Activated CD8-positive, alpha-beta memory T cell treated with anti-CD3 and anti-CD28 coated beads for 36 hours (primary cell): ENCODE data around the gene HOXB6. TPM values are rescaled to one million over a fixed set of nuclear protein-coding genes. Genes with fewer than 3 reads are reported as not detected.

Experiments
- CTCF ChIA-PET: fragments of 350-600 bp; sonication (Branson Sonifier 250); formaldehyde crosslinking; loops from one replicate; lab custom pipeline; 2021; ENCODE audit warnings: antibody characterized with exemption; lab: Charles Lee
- POLR2A ChIA-PET: fragments of 350-600 bp; sonication (Branson Sonifier 250); formaldehyde crosslinking; loops from one replicate; lab custom pipeline; 2021; ENCODE audit warnings: antibody characterized with exemption; lab: Charles Lee
- total RNA-seq, 2 experiments: library from RNA; stranded (reverse); gene quantifications; one replicate each; pipeline ENCODE4 v1.2.3, GENCODE V29; 2021

Gene HOXB6
- total RNA-seq, 2 experiments from 2014 or later: 0.25 to 0.48 TPM

DNA sequence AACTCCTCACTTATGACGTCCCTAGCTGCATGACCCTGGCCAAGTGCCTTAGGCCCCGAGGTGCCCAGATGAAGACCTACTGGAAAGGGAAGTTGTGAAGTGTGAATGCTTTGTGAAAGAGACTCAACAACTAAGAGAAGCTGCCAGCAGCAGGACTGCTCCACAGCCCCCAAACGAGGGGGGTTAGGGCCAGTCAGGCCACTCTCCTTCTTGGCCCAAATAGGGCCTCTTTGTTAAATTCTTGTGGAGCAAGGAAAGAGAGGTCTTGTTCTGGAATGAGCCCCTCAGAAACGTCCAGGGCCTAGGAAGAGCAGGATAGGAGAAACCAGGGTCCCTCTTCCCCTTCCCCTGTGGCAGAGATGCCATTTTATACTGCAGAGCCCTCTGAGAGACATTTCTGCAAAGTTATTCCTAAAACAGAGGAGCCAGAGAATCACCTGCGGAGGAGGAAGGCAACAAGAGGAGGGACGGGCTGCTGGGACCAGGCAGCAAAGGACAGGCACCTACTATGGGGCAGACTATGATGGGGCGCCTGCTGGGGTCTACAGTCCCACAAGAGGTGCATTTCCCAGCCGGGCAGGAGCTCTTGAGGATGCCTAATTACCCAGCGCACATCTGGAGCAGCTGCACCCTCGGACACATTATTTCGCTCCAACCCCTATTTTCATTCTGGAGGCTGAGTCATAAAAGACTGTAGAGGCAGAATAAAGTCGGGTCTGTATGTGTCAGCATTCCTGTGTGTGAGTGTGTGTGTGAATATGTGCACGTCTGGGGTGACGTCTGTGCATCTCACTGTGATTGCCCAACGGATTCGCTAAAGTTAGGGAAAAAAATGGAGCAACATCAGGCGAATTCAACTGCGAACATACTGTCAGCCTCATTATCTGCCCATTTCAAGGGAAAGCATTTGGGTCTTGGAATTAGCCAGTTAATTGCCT lies 32.8 kb upstream of the HOXB6 start:
- ChIA-PET CTCF (interaction anchor here (0.7 to 2.9 kb wide), 6 partner anchors 11 to 80 kb away, joined by 3 to 25 read pairs (median 6); partner anchors contain the start of gene HOXB9), POLR2A (no interaction called here)

DNA sequence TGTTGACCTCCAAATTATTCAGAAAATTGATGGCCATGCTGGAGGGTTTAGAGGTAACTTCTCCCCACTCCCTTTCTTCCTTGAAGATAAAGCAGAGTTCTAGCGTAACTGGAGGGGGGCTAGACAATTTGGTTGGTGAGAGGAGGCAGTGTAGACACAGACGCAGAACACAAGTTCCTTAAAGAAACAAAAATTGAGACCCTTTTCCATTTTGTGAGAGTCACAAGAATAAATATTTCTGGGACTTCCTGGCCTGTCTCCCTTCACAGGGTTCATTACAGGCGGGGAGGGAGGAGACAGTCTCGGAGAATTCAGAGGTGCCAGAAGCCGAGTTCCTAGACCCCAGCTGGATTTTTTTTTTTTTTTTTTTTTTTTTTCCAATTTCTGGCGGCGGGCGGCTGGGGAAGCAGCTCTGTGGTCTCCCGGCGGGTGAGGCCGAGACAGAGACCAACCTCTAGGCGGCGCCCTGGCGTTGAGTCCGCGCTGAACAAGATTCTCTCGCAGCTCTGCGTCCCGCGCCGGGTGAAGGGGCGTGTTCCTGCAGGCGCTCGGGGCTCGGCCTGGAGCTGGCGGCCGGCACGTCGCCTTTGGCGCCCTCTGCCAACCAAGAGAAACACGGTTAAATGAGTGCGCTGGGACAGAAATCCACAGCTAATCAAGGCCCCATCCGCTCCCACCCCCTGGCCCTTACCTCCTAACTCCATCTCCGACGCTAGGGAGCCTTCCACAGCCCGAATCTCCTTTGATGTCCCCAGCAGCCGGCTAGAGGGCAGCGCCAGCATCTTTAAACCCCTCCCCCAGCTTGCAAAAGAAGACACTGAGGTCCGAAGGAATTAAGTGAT lies 31.6 kb upstream of the HOXB6 start:
- CTCF ChIA-PET: interaction anchor here (0.7 to 2.9 kb wide), 17 partner anchors 10 to 731 kb away, joined by 3 to 25 read pairs (median 5); partner anchors contain the start of genes HOXB9 and PRAC2
- POLR2A ChIA-PET: no interaction called here

DNA sequence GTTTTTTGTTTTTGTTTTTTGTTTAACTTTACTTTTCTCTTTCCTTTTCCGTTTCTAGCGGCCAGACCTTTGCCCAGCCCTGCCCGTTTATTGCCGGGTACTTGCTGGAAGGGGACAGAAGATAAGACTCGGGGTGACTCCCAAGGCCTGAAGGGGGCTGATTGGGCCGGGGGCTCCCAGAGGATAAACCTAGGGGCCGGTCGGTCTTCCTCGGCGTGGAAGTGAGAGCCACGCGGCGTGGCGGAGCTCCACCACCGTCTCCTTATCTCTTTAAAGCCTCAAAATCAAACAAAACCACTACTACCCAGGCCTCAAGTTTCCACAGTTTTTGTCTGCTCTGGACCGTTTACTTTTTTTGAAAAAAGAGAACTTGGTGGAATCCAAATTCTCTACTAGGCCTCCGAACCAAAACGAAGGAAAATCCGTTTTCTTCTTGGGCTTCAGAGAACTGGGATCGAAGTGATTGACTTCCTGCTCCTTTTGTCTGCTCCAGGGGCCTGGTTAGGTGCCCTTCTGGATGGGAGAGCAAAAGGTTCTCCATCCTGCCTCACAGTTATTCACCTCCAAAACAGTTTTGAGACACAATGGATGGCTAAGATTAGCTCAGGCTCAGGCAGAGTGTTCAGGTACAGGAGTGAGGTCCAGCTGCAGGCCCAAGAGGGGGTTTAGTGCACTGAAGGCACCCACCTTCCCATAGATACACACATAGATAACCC lies 29.9 kb upstream of the HOXB6 start:
- POLR2A ChIA-PET: no interaction called here
- CTCF ChIA-PET: interaction anchor here (1.1 to 2.9 kb wide), 2 partner anchors 8 to 91 kb away, joined by 3 to 25 read pairs; partner anchors contain the start of gene HOXB9

DNA sequence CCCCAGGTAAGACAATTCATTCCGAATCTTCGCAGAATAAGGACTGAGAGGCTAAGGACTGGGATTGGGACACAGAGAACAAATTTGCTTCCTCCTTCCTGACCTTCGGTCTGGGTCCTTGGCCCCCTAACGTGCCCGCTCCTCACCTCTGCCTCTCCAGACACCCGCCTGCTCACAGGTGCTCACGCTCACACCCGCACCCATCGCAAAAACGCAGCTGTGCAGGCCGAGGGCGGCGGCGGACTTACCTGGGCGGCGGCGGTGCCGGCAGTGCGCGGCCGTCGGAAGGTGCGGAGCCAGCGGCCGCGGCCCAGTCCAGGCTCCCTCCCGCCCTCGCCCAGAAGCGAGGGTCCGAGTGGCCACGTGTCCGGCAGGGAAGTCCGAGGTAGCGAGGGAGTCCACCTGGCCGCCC lies 28.5 kb upstream of the HOXB6 start:
- CTCF ChIA-PET: interaction anchor here (1.2 to 2.3 kb wide), 2 partner anchors 15 to 21 kb away, joined by 3 to 6 read pairs; no protein-coding TSS in a partner anchor

DNA sequence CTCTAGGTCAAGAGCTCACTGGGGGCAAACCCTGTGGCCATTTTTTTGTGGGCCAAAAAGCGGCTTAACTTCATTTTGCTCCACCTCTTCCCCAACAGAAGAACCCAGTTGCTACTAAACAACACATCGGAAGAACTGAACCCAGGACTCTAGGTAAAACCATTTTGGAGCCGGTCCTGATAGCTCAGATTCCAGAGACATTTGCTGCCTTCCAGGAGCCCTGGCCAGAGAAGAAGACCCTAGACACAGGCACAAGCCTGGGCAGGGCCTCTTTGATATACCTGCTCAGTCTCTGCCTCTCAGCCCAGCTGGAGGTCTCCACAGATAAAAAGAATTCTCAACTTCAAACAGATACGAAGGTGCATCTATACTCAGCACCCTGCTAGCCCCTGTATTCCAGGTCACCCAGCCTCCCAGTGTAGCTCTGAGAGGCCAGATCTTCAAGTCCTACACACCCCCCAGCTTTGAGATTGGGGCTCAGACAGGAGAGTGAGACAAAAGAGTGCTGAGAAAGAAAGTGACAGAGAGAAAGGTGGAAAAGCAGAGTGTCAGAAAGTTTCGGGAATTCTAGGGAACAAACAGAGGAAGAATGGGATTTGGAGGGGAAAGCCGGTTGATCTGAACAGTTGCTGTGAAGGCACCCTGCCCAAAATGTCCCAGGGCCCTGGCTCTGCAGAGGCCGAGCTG lies 27.9 kb upstream of the HOXB6 start:
- ChIA-PET CTCF (interaction anchor here (0.6 to 2.3 kb wide), 6 partner anchors 12 to 665 kb away, joined by 3 to 6 read pairs (median 4); no protein-coding TSS in a partner anchor), POLR2A (no interaction called here)

More for the DNA sequence above, 28.5 kb upstream of the HOXB6 start:
- POLR2A ChIA-PET: no interaction called here

DNA sequence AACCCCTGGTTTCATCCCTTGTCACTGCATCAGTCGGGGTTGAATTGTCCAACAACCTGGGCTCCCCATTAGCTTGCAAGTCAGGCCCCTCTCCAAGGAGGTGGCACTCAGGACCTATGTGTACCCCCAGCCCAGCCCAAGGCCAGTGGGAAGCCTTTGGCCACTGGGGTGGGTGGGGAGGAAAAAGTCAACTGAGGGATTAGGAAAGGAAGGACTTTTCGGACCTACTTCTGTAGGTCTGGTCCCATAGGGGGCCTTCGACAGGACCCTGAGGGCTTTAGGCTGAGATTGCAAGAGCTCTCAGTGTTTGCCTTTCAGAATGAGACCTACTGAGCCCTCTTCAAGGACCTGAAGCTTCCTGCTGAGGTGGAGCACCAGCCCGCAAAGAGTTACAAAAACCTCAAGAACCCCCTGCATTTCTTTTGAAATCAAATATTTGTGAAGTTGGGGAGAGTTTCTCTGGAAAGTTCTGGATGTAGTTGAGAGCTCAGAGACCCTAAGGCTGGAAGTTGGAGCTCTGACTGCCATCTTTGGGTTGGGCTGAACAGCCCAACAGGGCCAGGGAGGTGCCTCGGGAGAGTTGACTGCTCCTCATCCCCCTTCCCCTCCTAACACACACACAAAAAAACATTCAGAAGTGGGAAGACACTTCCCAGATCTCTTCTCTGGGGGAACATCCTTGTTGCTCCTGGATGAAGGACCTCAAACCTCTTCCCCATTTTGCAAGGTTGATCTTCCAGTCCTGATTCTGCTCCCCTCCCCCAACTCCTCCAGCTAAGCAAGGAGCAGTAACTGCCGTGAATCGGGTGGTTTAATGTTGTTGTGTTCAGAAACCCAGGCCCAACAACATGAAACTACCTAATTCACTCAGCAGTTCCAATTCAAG lies 27.1 kb upstream of the HOXB6 start:
- CTCF ChIA-PET: interaction anchor here (0.6 to 2.3 kb wide), 6 partner anchors 11 to 666 kb away, joined by 3 to 6 read pairs (median 4); no protein-coding TSS in a partner anchor
- POLR2A ChIA-PET: no interaction called here

DNA sequence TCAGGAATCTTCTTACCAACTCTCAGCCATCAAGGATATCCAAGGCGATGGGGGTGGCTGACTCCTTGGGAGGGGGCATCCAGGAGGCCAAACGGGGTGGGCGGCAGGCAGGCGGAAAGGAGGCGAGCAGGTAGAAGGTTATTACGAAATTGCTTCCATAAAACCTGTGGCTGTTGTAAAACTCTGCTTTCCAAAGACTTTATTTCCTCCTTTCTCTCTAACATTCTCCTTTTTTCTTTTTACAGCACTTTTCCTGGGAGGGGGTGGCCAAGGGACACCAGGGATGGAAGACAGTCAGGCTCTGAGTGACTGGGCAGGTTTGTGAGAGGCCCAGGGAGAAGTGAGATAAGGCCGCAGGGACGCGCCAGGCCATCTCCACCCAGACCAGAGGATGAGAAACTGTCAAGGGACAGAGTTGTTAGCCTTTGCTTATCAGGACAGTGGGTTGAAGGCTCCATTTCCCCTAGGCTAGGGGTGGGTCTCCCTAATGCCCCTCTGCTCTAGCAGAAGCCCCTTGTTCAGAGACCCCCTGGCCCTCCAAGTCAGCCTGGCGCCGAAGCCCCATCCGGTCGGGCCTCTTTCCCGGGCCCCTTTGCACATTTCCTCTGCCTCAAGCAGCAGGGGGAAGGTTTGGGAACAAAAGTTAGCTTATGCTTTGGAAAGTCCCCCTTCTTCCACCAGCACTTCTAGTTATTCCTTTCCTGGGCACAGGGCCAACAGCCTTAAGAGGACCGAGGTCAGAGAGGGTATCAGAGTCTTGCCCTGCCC lies 26.3 kb upstream of the HOXB6 start:
- POLR2A ChIA-PET: no interaction called here
- CTCF ChIA-PET: interaction anchor here (1.3 to 2.3 kb wide), 2 partner anchors 12 to 48 kb away, joined by 5 to 6 read pairs; no protein-coding TSS in a partner anchor

DNA sequence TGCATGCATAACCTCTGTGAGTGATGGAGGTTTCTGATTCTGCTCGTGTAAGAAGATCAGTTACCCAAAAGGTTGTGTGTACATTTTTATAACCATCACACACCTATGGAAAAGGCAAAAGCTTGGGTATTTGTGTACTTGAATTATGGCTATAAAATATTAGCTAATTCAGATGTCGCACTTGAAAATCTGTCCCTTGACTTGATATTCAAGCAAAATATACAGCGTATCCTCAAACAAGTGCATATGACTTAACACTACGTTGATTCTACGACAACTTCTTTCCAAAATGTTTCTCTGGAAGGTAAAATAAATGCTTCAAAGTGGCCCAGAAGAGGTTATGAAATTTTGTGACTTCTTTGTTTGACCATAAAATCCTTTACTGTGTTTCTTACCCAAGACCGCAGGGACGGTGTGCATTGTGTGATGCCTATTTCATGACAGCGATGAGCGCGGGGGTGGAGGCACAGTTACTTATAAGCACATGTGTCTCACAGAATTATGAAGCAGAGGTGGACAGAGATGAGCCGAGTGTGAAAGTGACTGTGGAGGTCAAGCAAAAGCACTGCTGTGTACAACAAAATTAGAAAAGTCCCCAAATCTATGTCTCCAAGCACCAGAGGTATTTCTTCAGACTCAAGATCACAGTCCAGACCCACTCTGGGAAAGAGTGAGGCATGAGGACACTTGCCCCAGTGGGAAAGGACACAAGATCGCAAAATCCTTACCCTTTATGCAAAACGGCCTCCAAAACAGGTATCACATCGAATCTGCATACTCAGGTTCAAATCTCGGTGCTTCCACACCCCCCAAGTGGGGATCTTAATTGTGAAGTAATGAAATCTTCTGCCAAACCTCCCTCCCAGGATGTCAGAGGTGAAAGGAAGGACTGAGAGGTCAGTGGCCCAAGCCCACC lies 25.5 kb upstream of the HOXB6 start:
- CTCF ChIA-PET: interaction anchor here (1.3 kb wide), 1 partner anchor 12 kb away, joined by 5 read pairs; no protein-coding TSS in a partner anchor
- POLR2A ChIA-PET: no interaction called here

DNA sequence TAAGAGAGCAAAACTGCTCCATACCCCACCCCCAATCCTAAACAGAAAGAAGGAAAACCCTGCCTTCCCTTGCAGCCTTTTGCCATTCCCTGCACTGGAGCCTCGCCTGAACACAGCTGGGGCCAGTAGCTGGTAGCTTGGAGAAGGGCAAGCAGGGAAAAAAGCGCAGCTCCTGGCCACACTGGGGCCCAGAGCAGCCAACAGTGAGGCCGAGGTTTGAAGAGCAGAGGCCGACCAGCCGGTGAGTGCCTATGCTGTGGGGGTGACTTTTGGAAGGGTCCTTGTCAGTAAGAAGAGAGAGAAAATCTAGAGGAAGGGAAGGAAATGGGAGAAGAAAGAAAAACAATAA lies 24.6 kb upstream of the HOXB6 start:
- ChIA-PET POLR2A (no interaction called here), CTCF (interaction anchor here (1.3 kb wide), 1 partner anchor 11 kb away, joined by 5 read pairs; no protein-coding TSS in a partner anchor)

DNA sequence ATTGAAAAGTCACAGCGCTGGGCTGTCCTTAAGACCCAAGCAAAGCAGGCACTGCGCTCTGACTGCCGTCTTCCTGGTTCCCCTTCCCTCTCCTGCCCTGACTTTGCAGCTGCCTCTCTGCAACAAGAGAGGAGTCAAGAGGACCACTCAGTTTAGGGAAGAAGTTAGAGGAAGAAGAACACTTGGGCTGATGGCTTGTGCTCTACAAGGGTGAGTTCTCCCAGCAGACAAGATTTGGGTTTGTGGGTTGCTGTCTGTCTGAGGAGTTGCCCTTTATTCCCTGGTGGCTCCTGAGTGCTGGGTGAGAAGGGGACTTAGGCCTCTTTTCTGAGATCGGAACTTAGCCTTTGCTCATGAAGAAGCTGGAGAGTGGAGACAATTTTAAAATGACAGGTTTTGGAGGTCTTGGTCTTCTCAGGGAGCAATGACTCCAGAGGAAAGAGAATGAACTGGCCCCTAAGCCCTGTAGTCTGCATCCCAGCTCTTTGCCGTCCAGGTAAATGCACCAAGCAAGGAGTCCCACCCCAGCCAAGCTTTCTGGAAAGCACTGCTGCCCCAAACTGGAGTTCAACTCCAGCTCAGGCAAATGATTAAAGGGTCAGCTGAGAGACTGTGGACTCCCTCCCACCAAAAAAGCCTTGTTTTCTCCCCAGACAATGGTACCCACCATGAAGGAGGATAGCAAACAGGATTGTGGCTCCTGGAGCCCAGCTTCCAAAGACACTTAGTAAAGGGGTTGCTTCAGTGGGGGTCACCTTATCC lies 24.0 kb upstream of the HOXB6 start:
- ChIA-PET CTCF (interaction anchor here (1.0 to 4.1 kb wide), 3 partner anchors 7 to 12 kb away, joined by 3 to 25 read pairs (median 5); no protein-coding TSS in a partner anchor), POLR2A (interaction anchor here (0.5 kb wide), 1 partner anchor 526 kb away, joined by 3 read pairs; no protein-coding TSS in a partner anchor)

DNA sequence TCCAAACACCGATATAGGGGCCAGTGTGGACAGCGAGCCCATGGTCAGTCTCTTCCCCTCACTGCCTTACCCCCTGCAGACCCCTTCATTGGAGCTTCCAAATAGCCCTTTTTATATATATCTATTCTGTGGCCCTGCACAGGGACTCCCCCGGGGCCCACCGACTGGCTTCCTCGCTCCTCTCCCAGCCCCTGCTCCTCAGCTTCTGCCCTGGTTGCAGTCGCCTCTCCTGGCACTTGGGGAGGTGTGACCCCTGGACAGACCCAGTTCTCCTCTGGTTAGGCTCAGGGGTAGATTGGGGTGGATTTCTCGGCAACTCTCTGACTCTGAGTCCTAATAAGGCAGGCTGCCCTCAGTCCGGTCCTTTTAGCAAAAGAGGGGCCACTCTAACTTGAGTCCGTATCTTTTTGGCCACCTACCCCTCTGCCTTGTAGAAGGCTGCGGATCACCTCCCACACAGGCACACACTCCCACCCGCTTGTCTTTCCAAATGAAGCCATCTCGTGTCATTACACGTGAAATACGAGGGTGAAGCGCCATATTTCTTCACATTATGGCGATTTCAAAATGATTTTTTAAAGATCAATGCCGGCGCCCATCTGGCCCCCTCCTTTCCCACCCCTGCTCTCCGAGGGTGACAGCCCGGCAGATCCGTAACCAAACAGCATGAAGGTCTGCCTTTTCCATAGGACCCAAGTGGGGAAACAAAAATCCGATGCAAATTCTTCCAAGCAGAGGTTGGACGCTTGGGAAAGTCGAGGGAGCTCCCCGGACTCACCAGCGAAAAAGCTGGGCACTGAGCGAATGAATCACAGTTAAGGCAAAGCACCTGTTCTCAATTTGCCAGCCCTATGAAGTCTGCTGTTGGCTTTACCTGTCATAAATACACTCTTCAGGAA lies 23.1 kb upstream of the HOXB6 start:
- ChIA-PET POLR2A (no interaction called here), CTCF (interaction anchor here (1.0 to 4.1 kb wide), 5 partner anchors 8 to 15 kb away, joined by 3 to 25 read pairs (median 3); partner anchors contain the start of gene HOXB8)

DNA sequence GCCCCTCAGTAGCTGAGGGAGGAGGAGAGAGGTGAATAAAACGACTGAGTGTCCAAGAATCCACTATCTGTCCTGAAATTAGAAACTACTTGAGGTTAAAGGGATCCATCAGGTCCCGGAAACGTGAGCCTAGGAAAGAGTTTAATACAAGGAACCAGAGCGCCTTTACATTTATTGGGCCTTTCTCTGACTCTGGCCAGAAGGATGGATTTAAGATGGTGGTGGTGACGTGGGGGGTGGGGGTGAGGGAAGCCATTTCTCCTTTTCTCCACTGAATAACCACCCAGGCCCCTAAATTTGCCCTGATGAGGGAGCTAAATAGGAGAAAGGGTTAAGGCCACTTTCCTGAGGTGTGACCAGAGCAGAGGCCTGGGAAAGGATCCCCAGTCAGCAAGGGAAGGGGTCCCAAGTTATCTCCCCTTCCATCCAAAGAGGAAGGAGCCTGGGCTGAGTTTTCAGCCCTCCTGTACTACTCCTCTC lies 22.4 kb upstream of the HOXB6 start:
- CTCF ChIA-PET: interaction anchor here (1.1 to 4.1 kb wide), 6 partner anchors 9 to 50 kb away, joined by 3 to 25 read pairs (median 3); partner anchors contain the start of gene HOXB8
- POLR2A ChIA-PET: no interaction called here
